Stomach (tissue), 4 donors: ENCODE measurements around the gene SLU7.

ENCODE experiments used
- CTCF ChIP-seq, 7 experiments: fragments of 450-650 bp in 4 of 7; fragments of 200-600 bp in 3 of 7; sonication (generic) in 3 of 7; IDR thresholded peaks; one replicate each; pipeline ENCODE4 v1.5.1; 2016 to 2019; ENCODE audit warnings: antibody characterized with exemption in 7 of 7, control low read depth in 2 of 7, mild to moderate bottlenecking in 1 of 7
- EP300 ChIP-seq: sonication (generic); formaldehyde crosslinking; IDR thresholded peaks from one replicate; pipeline ENCODE4 v1.6.1; 2017; ENCODE audit warnings: antibody characterized with exemption
- POLR2A ChIP-seq, 4 donors: fragments of 450-650 bp; IDR thresholded peaks; one replicate each; pipeline ENCODE4 v1.6.1; 2016; ENCODE audit warnings: antibody characterized with exemption in 4 of 4, control low read depth in 2 of 4, mild to moderate bottlenecking in 1 of 4, moderate library complexity in 1 of 4
- POLR2AphosphoS5 ChIP-seq, 3 donors: sonication (generic); formaldehyde crosslinking; IDR thresholded peaks; one replicate each; pipeline ENCODE4 v1.6.1; 2016; ENCODE audit warnings: antibody characterized with exemption in 3 of 3

DNA sequence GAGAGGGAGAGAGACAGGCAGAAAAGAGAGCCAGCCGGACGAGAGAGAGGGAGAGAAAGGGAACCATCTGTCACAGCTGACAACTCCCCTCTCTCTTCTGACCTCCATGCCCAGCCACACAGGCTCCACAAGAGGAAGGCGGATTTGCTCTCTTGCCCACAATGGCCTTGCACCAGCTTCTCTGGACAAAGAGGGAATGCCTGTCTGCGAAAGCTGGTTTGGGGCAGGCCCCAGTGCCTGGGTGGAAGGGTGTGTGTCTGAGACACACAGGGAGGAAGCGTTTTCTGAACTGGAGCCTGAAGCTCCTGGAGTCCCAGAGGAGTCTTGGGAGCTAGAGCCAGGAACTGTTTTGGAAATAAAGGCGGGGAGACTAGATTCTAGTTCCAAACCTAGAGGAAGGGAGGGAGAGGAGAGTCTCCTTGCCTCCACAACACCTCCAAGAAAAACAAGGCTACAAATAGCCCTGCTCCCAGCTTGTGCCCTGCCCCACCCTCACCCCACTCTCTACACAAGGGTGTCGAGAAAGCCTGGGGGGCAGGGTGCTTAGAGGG lies 60.9 kb downstream of the SLU7 start:
- no peak for TF ChIP-seq POLR2AphosphoS5 (IDR thresholded peaks at IDR 0.05)
- TF ChIP-seq CTCF (IDR thresholded peaks at IDR 0.05) = no peak
- no peak for TF ChIP-seq POLR2A (IDR thresholded peaks at IDR 0.05)
- no peak for TF ChIP-seq EP300
